Dermis lymphatic vessel endothelial cell (primary cell): ENCODE measurements around the gene EIF5B. TPM values are rescaled to one million over a fixed set of nuclear protein-coding genes. Genes with fewer than 3 reads are reported as not detected.

Source experiments
- total RNA-seq: library from RNA; depleted of rRNA; stranded (reverse); fragments of >200 nt; gene quantifications from 2 replicates; pipeline ENCODE4 v1.2.1, GENCODE V29; 2014

Gene EIF5B, protein sequence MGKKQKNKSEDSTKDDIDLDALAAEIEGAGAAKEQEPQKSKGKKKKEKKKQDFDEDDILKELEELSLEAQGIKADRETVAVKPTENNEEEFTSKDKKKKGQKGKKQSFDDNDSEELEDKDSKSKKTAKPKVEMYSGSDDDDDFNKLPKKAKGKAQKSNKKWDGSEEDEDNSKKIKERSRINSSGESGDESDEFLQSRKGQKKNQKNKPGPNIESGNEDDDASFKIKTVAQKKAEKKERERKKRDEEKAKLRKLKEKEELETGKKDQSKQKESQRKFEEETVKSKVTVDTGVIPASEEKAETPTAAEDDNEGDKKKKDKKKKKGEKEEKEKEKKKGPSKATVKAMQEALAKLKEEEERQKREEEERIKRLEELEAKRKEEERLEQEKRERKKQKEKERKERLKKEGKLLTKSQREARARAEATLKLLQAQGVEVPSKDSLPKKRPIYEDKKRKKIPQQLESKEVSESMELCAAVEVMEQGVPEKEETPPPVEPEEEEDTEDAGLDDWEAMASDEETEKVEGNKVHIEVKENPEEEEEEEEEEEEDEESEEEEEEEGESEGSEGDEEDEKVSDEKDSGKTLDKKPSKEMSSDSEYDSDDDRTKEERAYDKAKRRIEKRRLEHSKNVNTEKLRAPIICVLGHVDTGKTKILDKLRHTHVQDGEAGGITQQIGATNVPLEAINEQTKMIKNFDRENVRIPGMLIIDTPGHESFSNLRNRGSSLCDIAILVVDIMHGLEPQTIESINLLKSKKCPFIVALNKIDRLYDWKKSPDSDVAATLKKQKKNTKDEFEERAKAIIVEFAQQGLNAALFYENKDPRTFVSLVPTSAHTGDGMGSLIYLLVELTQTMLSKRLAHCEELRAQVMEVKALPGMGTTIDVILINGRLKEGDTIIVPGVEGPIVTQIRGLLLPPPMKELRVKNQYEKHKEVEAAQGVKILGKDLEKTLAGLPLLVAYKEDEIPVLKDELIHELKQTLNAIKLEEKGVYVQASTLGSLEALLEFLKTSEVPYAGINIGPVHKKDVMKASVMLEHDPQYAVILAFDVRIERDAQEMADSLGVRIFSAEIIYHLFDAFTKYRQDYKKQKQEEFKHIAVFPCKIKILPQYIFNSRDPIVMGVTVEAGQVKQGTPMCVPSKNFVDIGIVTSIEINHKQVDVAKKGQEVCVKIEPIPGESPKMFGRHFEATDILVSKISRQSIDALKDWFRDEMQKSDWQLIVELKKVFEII
- total RNA-seq: 15.6 and 23.8 TPM in 2 replicates

DNA sequence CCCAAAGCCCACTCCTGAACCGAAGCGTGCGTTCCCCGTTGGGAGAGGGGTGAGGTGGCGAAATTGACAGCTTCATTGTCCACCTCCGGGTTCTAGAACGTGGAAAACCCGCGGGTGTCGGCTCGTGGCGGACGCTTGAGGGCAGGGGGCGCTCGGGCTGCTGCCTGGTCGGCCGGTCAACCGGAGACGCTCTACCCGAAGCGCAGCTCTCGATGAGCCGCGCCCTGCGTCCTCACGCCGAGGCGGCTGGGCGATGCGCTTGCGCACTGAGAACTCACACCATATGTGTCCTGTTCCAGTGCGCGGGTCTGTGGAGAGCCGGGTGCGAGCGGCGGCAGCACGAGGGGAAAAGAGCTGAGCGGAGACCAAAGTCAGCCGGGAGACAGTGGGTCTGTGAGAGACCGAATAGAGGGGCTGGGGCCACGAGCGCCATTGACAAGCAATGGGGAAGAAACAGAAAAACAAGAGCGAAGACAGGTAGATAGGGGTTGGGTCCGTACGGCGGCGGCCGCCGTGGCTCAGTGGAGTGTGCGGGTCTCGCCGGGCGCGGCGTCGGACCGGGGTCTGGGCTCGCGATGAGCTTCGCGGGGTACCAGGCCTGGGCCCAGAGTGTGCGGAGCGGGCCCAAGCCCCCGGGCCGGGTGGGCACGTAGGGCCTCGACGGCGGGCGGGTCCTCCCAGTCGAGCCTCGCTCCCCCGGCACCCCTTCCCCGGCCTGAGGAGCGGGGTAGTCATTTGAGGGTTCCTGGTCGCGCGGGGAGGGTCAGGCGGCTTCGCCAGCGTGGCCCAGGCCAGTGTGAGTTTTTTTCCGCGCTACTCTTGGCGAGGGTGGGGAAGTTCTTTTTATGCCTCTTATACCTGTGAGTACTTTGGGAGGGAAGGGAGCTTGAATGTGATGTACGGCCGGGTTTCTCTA lies at the start of gene EIF5B:
TSS of gene EIF5B (plus strand) at position 277 of the 916 bp plus-strand sequence. CDS start at position 443, 166 bp downstream.

DNA sequence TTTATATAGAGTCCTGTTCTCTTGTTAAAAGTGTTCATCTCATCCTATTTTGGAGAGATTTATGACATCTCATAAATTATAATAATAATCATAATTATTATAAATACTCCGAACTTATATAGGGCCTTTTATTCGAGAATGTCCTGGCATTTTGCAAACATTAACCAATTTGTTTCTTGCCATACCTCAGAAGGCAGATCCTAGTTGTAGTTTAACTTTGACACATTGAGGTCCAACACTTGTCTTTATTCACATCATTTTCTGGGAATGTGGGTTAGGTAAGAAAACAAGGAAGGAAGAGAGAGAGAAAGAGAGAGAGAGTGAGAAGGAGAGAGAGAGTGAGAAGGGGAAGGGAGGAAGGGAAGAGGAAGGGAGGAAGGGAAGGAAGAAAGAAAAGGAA lies 36.1 kb upstream of the EIF5B start, which contains the start of gene LYG1:
TSS of gene LYG1 (minus strand) at position 101 of the 400 bp plus-strand sequence. CDS start 5,527 bp downstream, outside the sequence.

DNA sequence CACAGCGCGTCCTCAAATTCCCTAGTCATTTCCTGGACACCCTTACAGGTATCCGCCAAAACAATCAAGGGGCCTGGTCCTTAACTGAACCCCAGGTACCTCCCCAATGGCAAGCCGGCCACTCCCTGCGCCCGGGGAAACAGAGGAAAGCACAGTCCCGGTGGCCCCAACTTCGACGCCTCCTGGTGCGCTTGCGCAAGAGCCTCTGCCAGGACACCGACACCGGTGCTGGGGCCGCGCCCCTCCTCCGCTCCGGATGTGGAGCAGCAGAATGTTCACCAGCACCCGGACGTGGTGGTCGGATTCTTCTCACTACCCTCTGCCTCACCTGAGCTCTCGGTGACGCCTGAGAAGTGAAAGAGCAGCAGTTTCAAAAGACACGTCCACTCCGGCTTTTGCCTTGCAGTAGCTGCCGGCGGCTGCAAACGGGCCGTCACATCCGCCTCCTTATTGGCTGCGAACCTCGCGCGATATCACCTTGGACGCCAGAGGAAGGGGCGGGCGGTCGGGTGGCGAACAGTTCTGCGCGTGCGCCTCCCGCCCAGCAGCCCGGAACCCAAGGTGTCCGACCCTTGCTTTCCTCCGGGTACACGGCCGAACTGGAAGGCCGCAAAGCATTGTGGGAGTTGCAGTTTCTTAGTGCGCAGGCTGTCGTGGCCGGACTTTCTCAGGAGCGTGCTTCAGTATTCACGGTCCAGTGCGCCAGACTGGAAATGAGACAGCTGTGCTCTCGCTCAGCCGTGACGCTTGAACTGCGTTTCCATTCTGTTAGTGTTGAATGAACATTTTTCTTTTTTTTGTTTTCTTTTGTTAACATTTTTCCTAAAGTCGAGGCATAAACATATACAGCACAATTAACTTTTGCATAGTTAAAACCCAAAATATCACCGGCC lies 1.0 kb upstream of the EIF5B start, which contains the start of gene TXNDC9:
TSS of gene TXNDC9 (minus strand) at position 423 of the 893 bp plus-strand sequence. CDS start 3,123 bp downstream, outside the sequence.

Other genes with a start within 250 kb of the EIF5B start
- gene C2orf15, start 195.7 kb upstream of the EIF5B start, total RNA-seq: 0.11 and 0.26 TPM in 2 replicates
- 0.54 and 1.5 TPM in 2 replicates for gene TSGA10, start 182.4 kb upstream of the EIF5B start, total RNA-seq
- gene LIPT1, start 182.4 kb upstream of the EIF5B start, total RNA-seq: 4.2 and 7.5 TPM in 2 replicates
- 15.7 and 19.9 TPM in 2 replicates for gene MITD1, start 156.3 kb upstream of the EIF5B start, total RNA-seq
- 26.7 and 39.0 TPM in 2 replicates for gene MRPL30, start 156.2 kb upstream of the EIF5B start, total RNA-seq
- gene LYG2, start 81.7 kb upstream of the EIF5B start, total RNA-seq: not detected in 2 replicates
- gene LYG1, start 36.2 kb upstream of the EIF5B start, total RNA-seq: 0.22 and 0.34 TPM in 2 replicates
- gene TXNDC9, start 1.1 kb upstream of the EIF5B start, total RNA-seq: 69.5 and 79.0 TPM in 2 replicates
- gene REV1, start 152.6 kb downstream of the EIF5B start, total RNA-seq: 33.4 and 38.9 TPM in 2 replicates